Lung (tissue), 12 donors: ENCODE results near the gene GAB2. TPM values are rescaled to one million over a fixed set of nuclear protein-coding genes. Genes with fewer than 3 reads are reported as not detected.

Source experiments
- ATAC-seq: fragments of 200-7000 bp; cut with Tn5 transposase; one replicate; pipeline ENCODE4 v1.9.1; 2020; ENCODE audit warnings: moderate number of reproducible peaks; ENCODE audit not compliant: insufficient read depth, low FRiP score
- DNase-seq, 3 donors: peaks; one replicate each; pipeline ENCODE4 v3.0.0-alpha.2; 2013 to 2017
- H3K27ac ChIP-seq, 2 donors: one replicate each; pipeline ENCODE4 v1.5.1; 2013; ENCODE audit warnings: mild to moderate bottlenecking in 2 of 2, moderate library complexity in 2 of 2, control low read depth in 1 of 2, inconsistent platforms in 1 of 2, low read depth in 1 of 2, low read length in 1 of 2
- H3K27me3 ChIP-seq, 3 donors: one replicate each; pipeline ENCODE4 v1.5.1; 2013; ENCODE audit warnings: low read length in 2 of 3; ENCODE audit not compliant: control insufficient read depth in 3 of 3, insufficient read depth in 3 of 3
- H3K36me3 ChIP-seq, 4 donors: one replicate each; pipeline ENCODE4 v1.5.1; 2013; ENCODE audit warnings: low read length in 4 of 4, mild to moderate bottlenecking in 1 of 4, moderate library complexity in 1 of 4; ENCODE audit not compliant: control insufficient read depth in 4 of 4, insufficient read depth in 4 of 4
- H3K4me1 ChIP-seq, 5 donors: one replicate each; pipeline ENCODE4 v1.5.1; 2013; ENCODE audit warnings: low read length in 5 of 5, mild to moderate bottlenecking in 2 of 5, moderate library complexity in 1 of 5; ENCODE audit not compliant: control insufficient read depth in 5 of 5, insufficient read depth in 5 of 5
- H3K4me3 ChIP-seq: one replicate; pipeline ENCODE4 v1.5.1; 2013; ENCODE audit warnings: mild to moderate bottlenecking, control low read depth, moderate library complexity
- H3K9ac ChIP-seq, 2 donors: one replicate each; pipeline ENCODE4 v1.5.1; 2013; ENCODE audit warnings: low read length in 2 of 2, control low read depth in 1 of 2; ENCODE audit not compliant: insufficient read depth in 1 of 2
- H3K9me3 ChIP-seq, 4 donors: one replicate each; pipeline ENCODE4 v1.5.1; 2013; ENCODE audit warnings: low read length in 3 of 4, mild to moderate bottlenecking in 1 of 4, moderate library complexity in 1 of 4; ENCODE audit not compliant: control insufficient read depth in 4 of 4, insufficient read depth in 3 of 4
- CTCF ChIP-seq: IDR thresholded peaks from 2 replicates; pipeline ENCODE4 v1.5.1; 2012; ENCODE audit warnings: mild to moderate bottlenecking; ENCODE audit errors: control extremely low read depth, extremely low read depth
- whole genome bisulfite sequencing, 2 donors: extraction: QIAGEN DNeasy Blood & Tissue Kit; methylation state at CpG; one replicate each; pipeline ENCODE4 v1.1.7; 2013; 5-methylcytosine and 5-hydroxymethylcytosine counted together
- polyA plus RNA-seq, 2 donors: library from polyadenylated mRNA; stranded (reverse); fragments of 200-250 nt; gene quantifications; one replicate each; pipeline ENCODE4 v1.2.1, GENCODE V29; 2013
- total RNA-seq, 2 donors: library from RNA; depleted of rRNA in 1 of 2; stranded (reverse); fragments of >200 nt in 1 of 2; gene quantifications; one replicate each; pipeline ENCODE4 v1.2.1, GENCODE V29; 2014 to 2021
- donor health status: control.
- donor health status: control.
- donor health status: Bipolar disorder and iron deficiency.
- donor health status: healthy.
- donor health status: DM: yes; HTN: yes; CAD: no.

The GAB2 gene
- total and polyA plus RNA-seq, 4 donors, result 17.8 to 47.9 (median 23.1) TPM

GRCh38 chr11:78377625-78378418 lies 39.8 kb downstream of the GAB2 start:
- TF ChIP-seq CTCF, result no peak
- H3K27ac ChIP-seq, result no peak overlapping the region
- H3K9ac ChIP-seq, result no peak overlapping the region
- H3K4me1 ChIP-seq, result peaks cover 0 to 12% (median under 1%) of the 10 kb centered on the region in 5 donors
- ATAC-seq (no peak), DNase-seq (no peak)
- H3K9me3 ChIP-seq, result no peaks in the 10 kb centered on the region
- no peaks in the 10 kb centered on the region for H3K27me3 ChIP-seq
- H3K4me3 ChIP-seq, result no peak overlapping the region
- 77 to 86% methylated on average over 9 of the region's 9 CpGs for WGBS, 2 donors
- H3K36me3 ChIP-seq, result no peaks in the 10 kb centered on the region

- no peaks in the 10 kb centered on the region for H3K27me3 ChIP-seq
- no peaks in the 10 kb centered on the region for H3K36me3 ChIP-seq
- ATAC-seq (no peak), DNase-seq (no peak)
- WGBS, 2 donors, result 99% methylated on average over 3 of the region's 3 CpGs
- TF ChIP-seq CTCF, result no peak
- no peak overlapping the region for H3K9ac ChIP-seq
- no peaks in the 10 kb centered on the region for H3K9me3 ChIP-seq
- H3K4me3 ChIP-seq, result no peak overlapping the region
- H3K4me1 ChIP-seq, result peaks cover 0 to 16% (median 5%) of the 10 kb centered on the region in 5 donors
- H3K27ac ChIP-seq, result no peak overlapping the region
These were observed 40.8 kb downstream of the GAB2 start for GRCh38 chr11:78376858-78377257.

- Histone ChIP-seq H3K27me3 (no peaks in the 10 kb centered on the region), H3K4me3 (no peak overlapping the region), H3K4me1 (peaks cover 6 to 23% (median 9%) of the 10 kb centered on the region in 5 donors), H3K27ac (no peak overlapping the region), H3K9ac (no peak overlapping the region), H3K9me3 (no peaks in the 10 kb centered on the region), H3K36me3 (no peaks in the 10 kb centered on the region)
- ATAC-seq (no peak), DNase-seq (no peak)
- 92 to 97% methylated on average over 3 of the region's 3 CpGs for WGBS, 2 donors
- no peak for TF ChIP-seq CTCF
These were observed 42.7 kb downstream of the GAB2 start for GRCh38 chr11:78374917-78375316.

GRCh38 chr11:78373689-78374088 lies 43.9 kb downstream of the GAB2 start:
- DNase-seq, result no peak
- Histone ChIP-seq H3K27ac (no peak overlapping the region), H3K27me3 (no peaks in the 10 kb centered on the region), H3K4me1 (peaks cover 6 to 20% (median 9%) of the 10 kb centered on the region in 5 donors), H3K36me3 (no peaks in the 10 kb centered on the region), H3K4me3 (no peak overlapping the region), H3K9me3 (no peaks in the 10 kb centered on the region), H3K9ac (no peak overlapping the region)
- no peak for ATAC-seq
- no peak for TF ChIP-seq CTCF
- WGBS, 2 donors, result 77 to 91% methylated on average over 1 of the region's 1 CpG
